ENCODE data around the gene IFT122. TPM values are rescaled to one million over a fixed set of nuclear protein-coding genes. Genes with fewer than 3 reads are reported as not detected.

The IFT122 gene
- total and polyA plus RNA-seq, 2 of the 4 experiments (the other 2 are of a cell fraction): 16.8 to 28.0 TPM

DNA sequence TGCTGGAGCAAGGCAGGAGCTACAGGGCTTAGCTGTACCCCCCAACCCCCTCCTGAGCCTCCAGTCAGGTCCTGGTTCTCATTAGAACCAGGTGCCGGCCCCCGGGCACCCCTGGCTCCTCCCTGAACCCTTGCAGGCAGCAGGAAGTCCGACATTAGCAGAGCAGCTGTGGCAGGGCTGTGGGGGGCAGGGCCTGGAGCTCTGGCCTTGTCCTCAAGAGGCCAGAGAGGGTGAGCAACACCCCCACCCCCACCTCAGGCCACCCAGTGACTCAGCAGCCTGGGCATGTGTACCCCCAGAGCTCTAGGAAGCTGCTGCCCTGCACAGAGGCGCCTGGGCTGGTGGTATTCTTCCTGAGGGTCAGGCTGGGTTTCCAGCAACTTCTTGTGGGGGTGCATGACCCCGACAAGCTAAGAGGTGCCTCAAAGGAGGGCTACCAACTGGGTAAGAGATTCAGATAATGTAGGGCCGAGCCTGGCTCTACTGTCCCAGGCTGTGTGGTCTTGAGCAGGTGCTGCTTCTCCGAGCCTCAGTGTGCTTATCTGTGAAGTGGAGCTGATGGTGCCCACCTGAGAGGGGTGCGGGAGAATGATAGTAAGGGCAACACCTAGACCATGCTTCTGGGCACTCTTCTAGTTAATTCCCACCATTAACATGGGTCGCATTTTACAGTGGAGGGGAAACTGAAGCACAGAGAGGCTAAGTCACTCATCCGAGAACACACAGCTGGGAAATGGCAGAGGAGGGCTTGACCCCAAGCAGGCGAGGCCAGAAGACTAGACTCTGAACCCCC, 118.9 kb downstream of the IFT122 start:
- Histone ChIP-seq H3K36me3 (ENCODE audit: control insufficient read depth, insufficient read depth, low read length) (peaks cover 42% of the 10 kb centered on the region), H2AK5ac (ENCODE audit: low read depth, low read length) (peak overlapping the region; percentile 99), H4K20me1 (ENCODE audit: insufficient read depth, low read length) (no peaks in the 10 kb centered on the region), H4K91ac (ENCODE audit: insufficient read depth, low read depth, low read length) (peak overlapping the region; percentile 97), H2AK9ac (replicated peaks; ENCODE audit: low read depth, low read length, poor library complexity) (peak overlapping the region; percentile 96), H2AFZ (replicated peaks; ENCODE audit: low read length, poor library complexity) (peak overlapping the region; percentile 59), H3K9me3 (ENCODE audit: control insufficient read depth, insufficient read depth, low read length) (no peaks in the 10 kb centered on the region), H3K79me1 (ENCODE audit: low read depth in 1 of 2, low read length in 2 of 2) (peaks cover 13 to 41% of the 10 kb centered on the region in 2 experiments; a peak in 3 of 4 replicates), H3K4me1 (ENCODE audit: control insufficient read depth, insufficient read depth, low read length) (peaks cover 39% of the 10 kb centered on the region), H3K18ac (ENCODE audit: low read depth, low read length) (peak overlapping the region; percentile 86), H3K9me1 (ENCODE audit: insufficient read depth, low read length) (peaks cover 25% of the 10 kb centered on the region), H3K4me3 (ENCODE audit: insufficient read depth, low read depth, low read length) (no peak overlapping the region), H3K27me3 (ENCODE audit: control insufficient read depth, insufficient read depth, low read length) (no peaks in the 10 kb centered on the region), H2BK5ac (ENCODE audit: low read depth, low read length, poor library complexity, severe bottlenecking) (peak overlapping the region; percentile 96), H3K14ac (replicated peaks; ENCODE audit: low read depth, low read length) (peak overlapping the region; percentile 96), H3K4me2 (ENCODE audit: low read depth, low read length) (peak overlapping the region; percentile 61), H2BK20ac (ENCODE audit: low read depth, low read length) (peak overlapping the region; percentile 95), H3K56ac (ENCODE audit: extremely low read depth, insufficient read depth, low read length) (peak overlapping the region; percentile 43; the same call in 1 of the 2 replicates), H4K5ac (ENCODE audit: low read depth, low read length) (peak overlapping the region; percentile 94), H3K27ac (ENCODE audit: insufficient read depth, low read length) (peak overlapping the region; percentile 98), H3K23ac (ENCODE audit: low read depth, low read length) (peak overlapping the region; percentile 93), H2BK15ac (ENCODE audit: low read depth, low read length) (peak overlapping the region; percentile 61; the same call in 2 of the 3 replicates), H2BK120ac (ENCODE audit: low read depth, low read length) (peak overlapping the region; percentile 88), H3K4ac (ENCODE audit: low read depth, low read length) (peak overlapping the region; percentile 98), H4K8ac (ENCODE audit: low read depth in 2 of 2, low read length in 2 of 2) (peak overlapping the region; percentile 90 to 99), H3K9ac (ENCODE audit: low read depth, low read length) (peak overlapping the region; percentile 47)
- no TSS peak for BruUV-seq (replicated peaks)
- DNase-seq (peak; percentile 74), ATAC-seq (ENCODE audit: low read depth) (peak; percentile 56)
- 93% methylated on average over 3 of the region's 11 CpGs; no CpG with 5 or more reads in 1 of the 2 experiments for WGBS, 2 experiments (ENCODE audit: extremely low coverage in 2 of 2, insufficient read length in 1 of 2)
- in situ Hi-C loops (cut with MboI; ENCODE audit: low sequenced_read_pairs): no loop called here
- ChIA-PET CTCF (interaction anchor here (0.7 to 1.3 kb wide), 2 partner anchors 46 to 73 kb away, joined by 3 read pairs; no protein-coding TSS in a partner anchor), POLR2A (ENCODE audit: unreplicated experiment) (interaction anchor here (0.6 kb wide), 1 partner anchor 1769 kb away, joined by 16 read pairs; no protein-coding TSS in a partner anchor)
- dilution Hi-C loops (cut with HindIII; ENCODE audit: low sequenced_read_pairs, unreplicated experiment): no loop called here
- intact Hi-C loops (cut with micrococcal nuclease): no loop called here
- no peak for TF ChIP-seq MAFK (IDR thresholded peaks at IDR 0.05; ENCODE audit: low read depth, low read length)
- TF ChIP-seq, protein P1, sequence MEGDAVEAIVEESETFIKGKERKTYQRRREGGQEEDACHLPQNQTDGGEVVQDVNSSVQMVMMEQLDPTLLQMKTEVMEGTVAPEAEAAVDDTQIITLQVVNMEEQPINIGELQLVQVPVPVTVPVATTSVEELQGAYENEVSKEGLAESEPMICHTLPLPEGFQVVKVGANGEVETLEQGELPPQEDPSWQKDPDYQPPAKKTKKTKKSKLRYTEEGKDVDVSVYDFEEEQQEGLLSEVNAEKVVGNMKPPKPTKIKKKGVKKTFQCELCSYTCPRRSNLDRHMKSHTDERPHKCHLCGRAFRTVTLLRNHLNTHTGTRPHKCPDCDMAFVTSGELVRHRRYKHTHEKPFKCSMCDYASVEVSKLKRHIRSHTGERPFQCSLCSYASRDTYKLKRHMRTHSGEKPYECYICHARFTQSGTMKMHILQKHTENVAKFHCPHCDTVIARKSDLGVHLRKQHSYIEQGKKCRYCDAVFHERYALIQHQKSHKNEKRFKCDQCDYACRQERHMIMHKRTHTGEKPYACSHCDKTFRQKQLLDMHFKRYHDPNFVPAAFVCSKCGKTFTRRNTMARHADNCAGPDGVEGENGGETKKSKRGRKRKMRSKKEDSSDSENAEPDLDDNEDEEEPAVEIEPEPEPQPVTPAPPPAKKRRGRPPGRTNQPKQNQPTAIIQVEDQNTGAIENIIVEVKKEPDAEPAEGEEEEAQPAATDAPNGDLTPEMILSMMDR (conservative IDR thresholded peaks at IDR 0.05; ENCODE audit: low read depth, low read length): no peak
- TF ChIP-seq NFE2L2 (IDR thresholded peaks at IDR 0.05; ENCODE audit: low read depth, low read length): peak; percentile 82
- TF ChIP-seq POLR2A (IDR thresholded peaks at IDR 0.05; ENCODE audit: low read depth, low read length): no peak
- TF ChIP-seq FOS (IDR thresholded peaks at IDR 0.05; ENCODE audit: low read depth, low read length): peak; percentile 68; the same call in 1 of the 2 replicates
- TF ChIP-seq ELK1 (IDR thresholded peaks at IDR 0.05; ENCODE audit: borderline replicate concordance, low read depth, low read length): no peak
- no peak for TF ChIP-seq BHLHE40 (IDR thresholded peaks at IDR 0.05; ENCODE audit: low read depth, low read length)
- TF ChIP-seq MAZ (IDR thresholded peaks at IDR 0.05; ENCODE audit: borderline replicate concordance, low read depth, low read length): peak; percentile 38; the same call in 1 of the 2 replicates
- TF ChIP-seq CHD1 (IDR thresholded peaks at IDR 0.05; ENCODE audit: low read depth, low read length): no peak
- no peak for TF ChIP-seq MXI1 (IDR thresholded peaks at IDR 0.05; ENCODE audit: borderline replicate concordance, low read depth, low read length)
- TF ChIP-seq, protein P2, sequence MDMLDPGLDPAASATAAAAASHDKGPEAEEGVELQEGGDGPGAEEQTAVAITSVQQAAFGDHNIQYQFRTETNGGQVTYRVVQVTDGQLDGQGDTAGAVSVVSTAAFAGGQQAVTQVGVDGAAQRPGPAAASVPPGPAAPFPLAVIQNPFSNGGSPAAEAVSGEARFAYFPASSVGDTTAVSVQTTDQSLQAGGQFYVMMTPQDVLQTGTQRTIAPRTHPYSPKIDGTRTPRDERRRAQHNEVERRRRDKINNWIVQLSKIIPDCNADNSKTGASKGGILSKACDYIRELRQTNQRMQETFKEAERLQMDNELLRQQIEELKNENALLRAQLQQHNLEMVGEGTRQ (IDR thresholded peaks at IDR 0.05; ENCODE audit: low read depth, low read length): no peak
- no peak for TF ChIP-seq RFX5 (IDR thresholded peaks at IDR 0.05; ENCODE audit: low read depth, low read length)
- TF ChIP-seq CEBPB (IDR thresholded peaks at IDR 0.05; ENCODE audit: low read depth, low read length): no peak
- no peak for TF ChIP-seq RAD21 (IDR thresholded peaks at IDR 0.05; ENCODE audit: low read length)

Measured in IMR-90 (cell line).